ENCODE data around the gene ANP32E. TPM values are rescaled to one million over a fixed set of nuclear protein-coding genes. Genes with fewer than 3 reads are reported as not detected.

The ANP32E gene
- total and polyA plus RNA-seq, 12 donors, result 17.3 to 58.2 (median 40.6) TPM

GRCh38 chr1:150259758-150260669 is 24.1 kb upstream of the ANP32E start:
- intact Hi-C loops (cut with DNase I), result loop anchor here in 3 of 10 donors (5.0 to 10.0 kb wide), 3 partner anchors 62 to 435 kb away; partner anchors contain the start of genes GOLPH3L (in 1 of the 3) and PRPF3 (in 1 of the 3)
- Histone ChIP-seq H3K27ac (peak overlapping the region in 5 of 10 donors; percentile 15 to 59 (median 37)), H3K4me1 (peaks cover 5 to 48% (median 22%) of the 10 kb centered on the region in 9 donors), H3K9me3 (no peaks in the 10 kb centered on the region), H3K36me3 (peaks cover 0 to 12% (median 9%) of the 10 kb centered on the region in 9 donors), H3K27me3 (peaks cover 0 to 32% (median 0%) of the 10 kb centered on the region in 7 donors), H3K4me3 (peak overlapping the region in 1 of 10 donors; percentile 10)
- DNase-seq, result no peak
- 18 to 20% methylated on average over 11 of the region's 11 CpGs for WGBS, 2 donors
- TF ChIP-seq CTCF (IDR thresholded peaks at IDR 0.05), result no peak
- peak in 7 of 8 donors; percentile 8 to 75 (median 37) for ATAC-seq

- intact Hi-C loops (cut with DNase I), result loop anchor here in 3 of 10 donors (5.0 to 10.0 kb wide), 3 partner anchors 63 to 436 kb away; partner anchors contain the start of genes GOLPH3L (in 1 of the 3) and PRPF3 (in 1 of the 3)
- no peak overlapping the region for H3K4me3 ChIP-seq
- peaks cover 5 to 48% (median 22%) of the 10 kb centered on the region in 9 donors for H3K4me1 ChIP-seq
- 36 to 53% methylated on average over 4 of the region's 4 CpGs for WGBS, 2 donors
- TF ChIP-seq CTCF (IDR thresholded peaks at IDR 0.05), result no peak
- ATAC-seq (peak in 2 of 8 donors; percentile 17 to 39), DNase-seq (no peak)
- H3K27ac ChIP-seq, result peak overlapping the region in 3 of 10 donors; percentile 26 to 59 (median 34)
- peaks cover 0 to 32% (median 0%) of the 10 kb centered on the region in 7 donors for H3K27me3 ChIP-seq
- H3K36me3 ChIP-seq, result peaks cover 0 to 4% (median 1%) of the 10 kb centered on the region in 9 donors
- H3K9me3 ChIP-seq, result no peaks in the 10 kb centered on the region
Observed at GRCh38 chr1:150259217-150259616, 23.3 kb upstream of the ANP32E start.

GRCh38 chr1:150257624-150258585 is 22.0 kb upstream of the ANP32E start, which contains the start of gene CA14:
Gene CA14, plus strand, starts transcription at chr1:150257774. Its CDS starts 355 bp downstream, at chr1:150258129.
- 28 to 38% methylated on average over 13 of the region's 13 CpGs for WGBS, 2 donors
- H3K27ac ChIP-seq, result peak within 1 kb of the TSS in 2 of 10 donors; percentile 34 to 59
- TF ChIP-seq CTCF (IDR thresholded peaks at IDR 0.05), result no peak
- ATAC-seq (peak; percentile 10 to 67 (median 40)), DNase-seq (peak in 1 of 2 donors; percentile 29)
- no peaks in the 10 kb centered on the region for H3K36me3 ChIP-seq
- no peaks in the 10 kb centered on the region for H3K9me3 ChIP-seq
- H3K27me3 ChIP-seq, result peaks cover 0 to 32% (median 0%) of the 10 kb centered on the region in 7 donors
- peaks cover 5 to 48% (median 22%) of the 10 kb centered on the region in 9 donors for H3K4me1 ChIP-seq
- intact Hi-C loops (cut with DNase I), result loop anchor here in 4 of 10 donors (1.0 to 10.0 kb wide), 5 partner anchors 23 to 437 kb away; partner anchors contain the start of genes GOLPH3L (in 1 of the 4) and PRPF3 (in 1 of the 4)
- peak within 1 kb of the TSS in 5 of 10 donors; percentile 4 to 41 (median 16) for H3K4me3 ChIP-seq

Data from heart right ventricle (tissue), 16 donors.